Measurements from ENCODE around the gene KLHL24.

DNA sequence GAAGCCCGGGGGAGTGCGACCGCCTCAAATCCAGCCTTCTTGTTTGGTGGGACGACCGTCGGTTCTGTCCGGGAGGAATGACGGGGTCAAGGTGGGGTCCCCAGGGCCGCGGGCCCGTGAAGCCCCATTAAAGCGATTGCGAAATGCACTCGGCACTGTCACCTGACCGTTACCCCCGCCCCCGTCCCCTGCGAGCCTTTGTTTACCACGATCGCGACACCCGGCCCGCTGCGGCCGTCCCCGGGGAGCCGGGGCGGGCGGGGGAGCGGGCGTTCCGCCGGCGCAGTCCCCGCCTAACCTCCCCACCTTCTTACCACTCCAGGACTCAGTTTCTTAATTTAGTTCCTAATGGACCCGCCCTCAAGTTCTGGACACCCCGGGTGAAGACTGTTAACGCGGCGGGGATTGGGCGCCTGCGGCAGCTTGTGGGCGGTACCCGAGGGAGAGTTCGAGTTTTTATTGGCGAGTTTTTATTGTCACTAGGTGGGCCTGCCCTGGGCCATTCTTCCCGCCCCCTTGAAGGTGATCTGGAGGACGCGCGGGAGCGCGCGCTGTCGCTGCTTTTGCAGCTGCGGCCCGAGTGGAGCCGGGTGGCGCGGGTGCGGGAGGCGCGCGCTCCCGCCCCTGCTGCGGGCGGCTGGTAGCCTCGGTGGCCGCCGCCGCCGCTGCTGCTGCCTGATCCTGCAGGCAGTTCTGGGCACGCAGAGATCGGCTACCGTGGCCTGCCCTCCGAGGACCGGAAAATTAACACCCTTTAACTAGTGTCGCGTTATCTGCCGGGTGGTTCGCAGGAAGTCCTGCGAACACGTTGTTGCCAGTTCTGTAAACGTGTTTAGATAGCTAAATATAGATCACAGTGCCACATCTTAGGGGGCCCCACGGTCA lies 1.0 kb downstream of the KLHL24 start:
- TF ChIP-seq, protein P1, sequence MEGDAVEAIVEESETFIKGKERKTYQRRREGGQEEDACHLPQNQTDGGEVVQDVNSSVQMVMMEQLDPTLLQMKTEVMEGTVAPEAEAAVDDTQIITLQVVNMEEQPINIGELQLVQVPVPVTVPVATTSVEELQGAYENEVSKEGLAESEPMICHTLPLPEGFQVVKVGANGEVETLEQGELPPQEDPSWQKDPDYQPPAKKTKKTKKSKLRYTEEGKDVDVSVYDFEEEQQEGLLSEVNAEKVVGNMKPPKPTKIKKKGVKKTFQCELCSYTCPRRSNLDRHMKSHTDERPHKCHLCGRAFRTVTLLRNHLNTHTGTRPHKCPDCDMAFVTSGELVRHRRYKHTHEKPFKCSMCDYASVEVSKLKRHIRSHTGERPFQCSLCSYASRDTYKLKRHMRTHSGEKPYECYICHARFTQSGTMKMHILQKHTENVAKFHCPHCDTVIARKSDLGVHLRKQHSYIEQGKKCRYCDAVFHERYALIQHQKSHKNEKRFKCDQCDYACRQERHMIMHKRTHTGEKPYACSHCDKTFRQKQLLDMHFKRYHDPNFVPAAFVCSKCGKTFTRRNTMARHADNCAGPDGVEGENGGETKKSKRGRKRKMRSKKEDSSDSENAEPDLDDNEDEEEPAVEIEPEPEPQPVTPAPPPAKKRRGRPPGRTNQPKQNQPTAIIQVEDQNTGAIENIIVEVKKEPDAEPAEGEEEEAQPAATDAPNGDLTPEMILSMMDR (IDR thresholded peaks at IDR 0.05): no peak
- TF ChIP-seq EZH2phosphoT487 (IDR thresholded peaks at IDR 0.05): no peak
